Measurements from ENCODE around the gene PLA2G1B. TPM values are rescaled to one million over a fixed set of nuclear protein-coding genes. Genes with fewer than 3 reads are reported as not detected.

PLA2G1B gene
- total RNA-seq, 2 experiments from 2014 or later, result not detected

DNA sequence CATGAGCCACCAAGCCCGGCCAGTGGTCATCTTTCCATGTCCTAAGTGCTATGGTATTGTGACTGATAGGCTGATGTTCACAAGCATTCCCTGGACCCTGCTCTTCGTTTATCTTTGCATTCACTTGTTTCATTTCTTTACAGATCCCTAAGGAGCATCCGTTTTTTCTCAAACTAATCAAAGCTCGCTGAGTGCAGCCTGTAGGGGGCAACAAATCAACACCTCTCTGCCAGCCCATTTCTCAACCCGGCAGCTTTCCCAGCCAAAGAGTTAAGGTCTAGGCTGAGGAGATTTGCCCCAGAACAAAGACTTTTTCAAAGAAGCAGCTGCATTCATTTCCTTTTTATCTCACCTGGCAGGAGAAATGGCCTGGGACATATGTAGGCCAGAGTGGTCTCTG lies 13.4 kb downstream of the PLA2G1B start:
- Histone ChIP-seq H3K9me3 (ENCODE audit: low read length) (no peaks in the 10 kb centered on the region), H3K79me2 (ENCODE audit: insufficient read depth, low read depth, low read length) (no peaks in the 10 kb centered on the region), H3K27ac (ENCODE audit: low read depth, low read length, poor library complexity, severe bottlenecking) (no peak overlapping the region), H3K36me3 (ENCODE audit: insufficient read depth, low read length) (no peaks in the 10 kb centered on the region), H4K20me1 (ENCODE audit: insufficient read depth, low read length) (no peaks in the 10 kb centered on the region), H3K4me2 (ENCODE audit: low read length) (no peak overlapping the region), H3K4me3 (ENCODE audit: low read depth, low read length, poor library complexity, severe bottlenecking) (no peak overlapping the region), H2AFZ (ENCODE audit: low read length) (no peak overlapping the region), H3K9me2 (ENCODE audit: insufficient read depth, low read length) (no peaks in the 10 kb centered on the region), H3K4me1 (ENCODE audit: insufficient read depth, low read length, poor library complexity, severe bottlenecking) (peaks cover 10% of the 10 kb centered on the region)
- intact Hi-C loops (cut with micrococcal nuclease; ENCODE audit: unreplicated experiment), result no loop called here
- CTCF ChIA-PET (ENCODE audit: unreplicated experiment), result interaction anchor here (0.5 to 1.0 kb wide), 2 partner anchors 12 to 1399 kb away, joined by 3 to 5 read pairs; partner anchors contain the start of gene SIRT4
- peak; percentile 38 for DNase-seq (ENCODE audit: low spot score)
- POLR2A ChIA-PET, result interaction anchor here (1.0 to 1.1 kb wide), 2 partner anchors 22 to 125 kb away, joined by 3 to 6 read pairs; partner anchors contain the start of gene RNU4-2
- no peak for TF ChIP-seq EZH2phosphoT487 (IDR thresholded peaks at IDR 0.05; ENCODE audit: borderline replicate concordance, low read depth, low read length)
- TF ChIP-seq, protein P1, sequence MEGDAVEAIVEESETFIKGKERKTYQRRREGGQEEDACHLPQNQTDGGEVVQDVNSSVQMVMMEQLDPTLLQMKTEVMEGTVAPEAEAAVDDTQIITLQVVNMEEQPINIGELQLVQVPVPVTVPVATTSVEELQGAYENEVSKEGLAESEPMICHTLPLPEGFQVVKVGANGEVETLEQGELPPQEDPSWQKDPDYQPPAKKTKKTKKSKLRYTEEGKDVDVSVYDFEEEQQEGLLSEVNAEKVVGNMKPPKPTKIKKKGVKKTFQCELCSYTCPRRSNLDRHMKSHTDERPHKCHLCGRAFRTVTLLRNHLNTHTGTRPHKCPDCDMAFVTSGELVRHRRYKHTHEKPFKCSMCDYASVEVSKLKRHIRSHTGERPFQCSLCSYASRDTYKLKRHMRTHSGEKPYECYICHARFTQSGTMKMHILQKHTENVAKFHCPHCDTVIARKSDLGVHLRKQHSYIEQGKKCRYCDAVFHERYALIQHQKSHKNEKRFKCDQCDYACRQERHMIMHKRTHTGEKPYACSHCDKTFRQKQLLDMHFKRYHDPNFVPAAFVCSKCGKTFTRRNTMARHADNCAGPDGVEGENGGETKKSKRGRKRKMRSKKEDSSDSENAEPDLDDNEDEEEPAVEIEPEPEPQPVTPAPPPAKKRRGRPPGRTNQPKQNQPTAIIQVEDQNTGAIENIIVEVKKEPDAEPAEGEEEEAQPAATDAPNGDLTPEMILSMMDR (conservative IDR thresholded peaks at IDR 0.05; ENCODE audit: low read length), result peak; percentile 83
- no TSS peak for BruUV-seq (replicated peaks)

DNA sequence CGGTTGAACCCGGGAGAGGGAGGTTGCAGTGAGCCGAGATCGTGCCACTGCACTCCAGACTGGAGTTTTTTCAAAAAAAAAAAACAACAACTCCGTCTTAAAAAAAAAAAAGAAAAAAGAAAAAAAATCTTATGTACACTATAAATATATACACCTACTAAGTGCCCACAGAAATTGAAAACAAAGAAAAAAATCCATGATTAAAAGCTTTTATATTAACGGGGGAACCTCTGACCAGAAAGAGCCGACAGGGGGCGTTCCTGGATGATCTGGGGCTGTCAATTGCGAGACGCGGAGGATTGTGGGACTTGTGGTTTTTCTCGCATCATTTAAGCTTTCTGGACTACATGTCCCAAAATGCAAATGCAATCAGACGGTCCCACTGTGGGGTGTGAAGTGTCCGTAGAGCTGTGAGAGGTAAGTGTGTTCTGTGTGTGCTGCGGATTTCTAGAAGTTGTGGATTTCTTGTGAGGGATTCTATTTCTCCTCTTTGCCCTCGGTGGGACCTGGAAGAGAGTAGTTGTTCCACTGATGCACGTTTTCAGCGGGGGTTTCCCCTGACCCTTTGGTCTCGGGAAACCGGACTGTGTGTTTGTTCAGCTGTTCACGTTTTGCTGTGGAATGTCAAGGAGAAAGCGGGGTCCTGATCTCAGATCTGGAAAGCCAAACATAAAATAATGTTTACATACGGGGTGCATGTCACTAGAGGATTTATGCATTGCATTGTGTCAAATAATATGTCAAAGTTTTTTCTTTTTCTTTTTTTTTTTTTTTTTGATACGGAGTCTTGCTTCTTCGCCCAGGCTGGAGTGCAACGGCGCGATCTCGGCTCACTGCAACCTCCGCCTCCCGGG lies 25.4 kb downstream of the PLA2G1B start, which contains the start of gene SIRT4:
Gene SIRT4 (plus strand): TSS at position 360 of the 854 bp plus-strand sequence. CDS start 1,241 bp downstream, outside the sequence.
- Histone ChIP-seq H3K9me2 (ENCODE audit: insufficient read depth, low read length) (no peaks in the 10 kb centered on the region), H3K4me2 (ENCODE audit: low read length) (peak within 1 kb of the TSS; percentile 78), H3K36me3 (ENCODE audit: insufficient read depth, low read length) (no peaks in the 10 kb centered on the region), H3K4me1 (ENCODE audit: insufficient read depth, low read length, poor library complexity, severe bottlenecking) (peaks cover 5% of the 10 kb centered on the region), H4K20me1 (ENCODE audit: insufficient read depth, low read length) (no peaks in the 10 kb centered on the region), H3K79me2 (ENCODE audit: insufficient read depth, low read depth, low read length) (no peaks in the 10 kb centered on the region), H2AFZ (ENCODE audit: low read length) (peak within 1 kb of the TSS; percentile 98), H3K4me3 (ENCODE audit: low read depth, low read length, poor library complexity, severe bottlenecking) (peak within 1 kb of the TSS; percentile 72), H3K27ac (ENCODE audit: low read depth, low read length, poor library complexity, severe bottlenecking) (no peak within 1 kb of the TSS), H3K9me3 (ENCODE audit: low read length) (no peaks in the 10 kb centered on the region)
- CTCF ChIA-PET (ENCODE audit: unreplicated experiment), result interaction anchor here (0.5 to 1.1 kb wide), 3 partner anchors 9 to 173 kb away, joined by 3 to 4 read pairs (median 3); partner anchors contain the start of gene RNU4-1
- no TSS peak for BruUV-seq (replicated peaks)
- POLR2A ChIA-PET, result interaction anchor here (0.5 to 3.1 kb wide), 9 partner anchors 10 to 578 kb away, joined by 3 to 61 read pairs (median 4); partner anchors contain the start of genes RNU4-1, RNU4-2 and RPLP0
- DNase-seq (ENCODE audit: low spot score), result peak; percentile 95
- intact Hi-C loops (cut with micrococcal nuclease; ENCODE audit: unreplicated experiment), result no loop called here
- TF ChIP-seq EZH2phosphoT487 (IDR thresholded peaks at IDR 0.05; ENCODE audit: borderline replicate concordance, low read depth, low read length), result no peak
- TF ChIP-seq, protein P1 (conservative IDR thresholded peaks at IDR 0.05; ENCODE audit: low read length), result peak; percentile 94
